Duodenal mucosa (tissue), 2 donors: Measurements from ENCODE around the gene RBBP6.
"Not testable (repeated sequence)": the region's sequence is repeated elsewhere in the genome, so short reads cannot be mapped to it uniquely, and the experiment has no call there.

Experiments used
- H3K27ac ChIP-seq: one replicate; pipeline ENCODE4 v1.7.0; 2013; ENCODE audit warnings: low read depth, low read length
- H3K27me3 ChIP-seq, 2 donors: one replicate each; pipeline ENCODE4 v1.7.0; 2013; ENCODE audit warnings: low read length in 2 of 2, control low read depth in 1 of 2; ENCODE audit not compliant: insufficient read depth in 2 of 2, control insufficient read depth in 1 of 2
- H3K36me3 ChIP-seq, 2 donors: one replicate each; pipeline ENCODE4 v1.7.0; 2013; ENCODE audit warnings: low read length in 2 of 2, control low read depth in 1 of 2; ENCODE audit not compliant: insufficient read depth in 2 of 2, control insufficient read depth in 1 of 2
- H3K4me1 ChIP-seq, 2 donors: one replicate each; pipeline ENCODE4 v1.7.0; 2013; ENCODE audit warnings: low read length in 2 of 2, control low read depth in 1 of 2; ENCODE audit not compliant: insufficient read depth in 2 of 2, control insufficient read depth in 1 of 2
- H3K4me3 ChIP-seq, 2 donors: one replicate each; pipeline ENCODE4 v1.7.0; 2013; ENCODE audit warnings: low read length in 2 of 2, low read depth in 1 of 2
- H3K9ac ChIP-seq, 2 donors: one replicate each; pipeline ENCODE4 v1.7.0; 2013; ENCODE audit warnings: low read length in 2 of 2, low read depth in 1 of 2
- H3K9me3 ChIP-seq, 2 donors: one replicate each; pipeline ENCODE4 v1.7.0; 2013; ENCODE audit warnings: low read length in 2 of 2, control low read depth in 1 of 2; ENCODE audit not compliant: control insufficient read depth in 1 of 2

RBBP6 gene

GRCh38 chr16:24539295-24539849, at the start of gene RBBP6:
TSS of gene RBBP6 (plus strand) at chr16:24539566. CDS start at chr16:24540627, 1,061 bp downstream.
- H3K36me3 ChIP-seq: no peaks in the 10 kb centered on the region
- H3K4me1 ChIP-seq: peaks cover 22 to 26% of the 10 kb centered on the region in 2 donors
- no peaks in the 10 kb centered on the region for H3K27me3 ChIP-seq
- H3K27ac ChIP-seq: peak within 1 kb of the TSS; percentile 99
- H3K9ac ChIP-seq: peak within 1 kb of the TSS; percentile 78 to 95
- H3K4me3 ChIP-seq: peak within 1 kb of the TSS; percentile 79 to 89
- H3K9me3 ChIP-seq: no peaks in the 10 kb centered on the region

GRCh38 chr16:24490866-24491265, 48.5 kb upstream of the RBBP6 start:
- Histone ChIP-seq H3K27me3 (no peaks in the 10 kb centered on the region), H3K9me3 (no peaks in the 10 kb centered on the region)

GRCh38 chr16:24491731-24492130, 47.6 kb upstream of the RBBP6 start:
- H3K4me3 ChIP-seq: no peak overlapping the region
- no peaks in the 10 kb centered on the region for H3K4me1 ChIP-seq
- H3K27me3 ChIP-seq: no peaks in the 10 kb centered on the region
- no peaks in the 10 kb centered on the region for H3K36me3 ChIP-seq
- no peaks in the 10 kb centered on the region for H3K9me3 ChIP-seq
- no peak overlapping the region for H3K9ac ChIP-seq
- H3K27ac ChIP-seq: no peak overlapping the region

More at GRCh38 chr16:24490866-24491265, 48.5 kb upstream of the RBBP6 start:
- Histone ChIP-seq H3K9ac (no peak overlapping the region), H3K4me3 (no peak overlapping the region), H3K27ac (no peak overlapping the region), H3K36me3 (no peaks in the 10 kb centered on the region), H3K4me1 (no peaks in the 10 kb centered on the region)

GRCh38 chr16:24493821-24494220, 45.5 kb upstream of the RBBP6 start:
- H3K9me3 ChIP-seq: no peaks in the 10 kb centered on the region
- no peaks in the 10 kb centered on the region for H3K36me3 ChIP-seq
- no peak overlapping the region for H3K4me3 ChIP-seq
- H3K4me1 ChIP-seq: no peaks in the 10 kb centered on the region
- H3K27ac ChIP-seq: no peak overlapping the region
- H3K9ac ChIP-seq: no peak overlapping the region
- no peaks in the 10 kb centered on the region for H3K27me3 ChIP-seq

- not testable (repeated sequence) for H3K9me3 ChIP-seq, H3K4me1 ChIP-seq, H3K27me3 ChIP-seq, H3K27ac ChIP-seq, H3K4me3 ChIP-seq, H3K9ac ChIP-seq, H3K36me3 ChIP-seq
Observed at GRCh38 chr16:24495207-24495606, 44.2 kb upstream of the RBBP6 start.

- Histone ChIP-seq H3K27ac (no peak overlapping the region), H3K4me1 (no peaks in the 10 kb centered on the region), H3K9ac (no peak overlapping the region), H3K4me3 (no peak overlapping the region), H3K36me3 (no peaks in the 10 kb centered on the region), H3K27me3 (no peaks in the 10 kb centered on the region), H3K9me3 (no peaks in the 10 kb centered on the region)
Observed at GRCh38 chr16:24497440-24497839, 41.9 kb upstream of the RBBP6 start.

- Histone ChIP-seq H3K4me3 (no peak overlapping the region), H3K4me1 (no peaks in the 10 kb centered on the region), H3K27ac (no peak overlapping the region), H3K36me3 (no peaks in the 10 kb centered on the region), H3K9ac (no peak overlapping the region), H3K27me3 (no peaks in the 10 kb centered on the region), H3K9me3 (no peaks in the 10 kb centered on the region)
Observed at GRCh38 chr16:24499193-24499814, 40.1 kb upstream of the RBBP6 start.

GRCh38 chr16:24504472-24505345, 34.7 kb upstream of the RBBP6 start:
- no peaks in the 10 kb centered on the region for H3K4me1 ChIP-seq
- H3K9ac ChIP-seq: no peak overlapping the region
- H3K27me3 ChIP-seq: no peaks in the 10 kb centered on the region
- no peak overlapping the region for H3K4me3 ChIP-seq
- no peaks in the 10 kb centered on the region for H3K36me3 ChIP-seq
- no peak overlapping the region for H3K27ac ChIP-seq
- no peaks in the 10 kb centered on the region for H3K9me3 ChIP-seq

GRCh38 chr16:24505959-24506358, 33.4 kb upstream of the RBBP6 start:
- H3K27me3 ChIP-seq: no peaks in the 10 kb centered on the region
- no peaks in the 10 kb centered on the region for H3K9me3 ChIP-seq
- H3K27ac ChIP-seq: no peak overlapping the region
- H3K4me3 ChIP-seq: no peak overlapping the region
- H3K9ac ChIP-seq: no peak overlapping the region
- no peaks in the 10 kb centered on the region for H3K36me3 ChIP-seq
- no peaks in the 10 kb centered on the region for H3K4me1 ChIP-seq

GRCh38 chr16:24507959-24508480, 31.3 kb upstream of the RBBP6 start:
- Histone ChIP-seq H3K9me3 (no peaks in the 10 kb centered on the region), H3K4me3 (no peak overlapping the region), H3K9ac (no peak overlapping the region), H3K27ac (no peak overlapping the region), H3K27me3 (no peaks in the 10 kb centered on the region), H3K36me3 (no peaks in the 10 kb centered on the region), H3K4me1 (no peaks in the 10 kb centered on the region)
